Uterus (tissue), 2 donors: ENCODE measurements around the gene C3orf70.

ENCODE experiments used
- POLR2A ChIP-seq, 2 donors: fragments of 450-650 bp; IDR thresholded peaks; one replicate each; pipeline ENCODE4 v1.6.1; 2016; ENCODE audit warnings: antibody characterized with exemption in 2 of 2, mild to moderate bottlenecking in 1 of 2, moderate library complexity in 1 of 2
- TF ChIP-seq, protein P1 (sequence below), 4 experiments: fragments of 200-600 bp in 2 of 4; fragments of 450-650 bp in 2 of 4; sonication (generic) in 2 of 4; IDR thresholded peaks; one replicate each; pipeline ENCODE4 v1.5.1; 2016 to 2019; ENCODE audit warnings: antibody characterized with exemption in 4 of 4, mild to moderate bottlenecking in 2 of 4, moderate library complexity in 1 of 4

DNA sequence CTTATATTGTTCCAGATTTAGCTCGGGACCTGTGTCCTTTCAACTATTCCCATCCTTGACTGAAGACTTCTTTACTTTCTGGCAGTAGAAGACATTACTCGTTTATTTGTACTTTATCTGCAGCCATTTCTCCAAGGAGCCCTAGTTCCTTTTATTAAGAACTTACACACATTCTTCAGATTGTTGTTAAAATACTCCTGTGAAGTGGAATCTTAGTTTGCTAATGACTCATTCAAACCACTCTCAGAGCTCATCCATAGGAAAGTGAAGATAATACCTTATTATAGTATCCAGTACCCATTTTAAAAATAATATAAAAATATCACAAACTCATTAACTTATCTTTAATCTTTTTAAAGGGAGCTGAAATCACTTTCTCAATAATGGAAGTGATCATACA is 63.5 kb downstream of the C3orf70 start:
- TF ChIP-seq, protein P1, sequence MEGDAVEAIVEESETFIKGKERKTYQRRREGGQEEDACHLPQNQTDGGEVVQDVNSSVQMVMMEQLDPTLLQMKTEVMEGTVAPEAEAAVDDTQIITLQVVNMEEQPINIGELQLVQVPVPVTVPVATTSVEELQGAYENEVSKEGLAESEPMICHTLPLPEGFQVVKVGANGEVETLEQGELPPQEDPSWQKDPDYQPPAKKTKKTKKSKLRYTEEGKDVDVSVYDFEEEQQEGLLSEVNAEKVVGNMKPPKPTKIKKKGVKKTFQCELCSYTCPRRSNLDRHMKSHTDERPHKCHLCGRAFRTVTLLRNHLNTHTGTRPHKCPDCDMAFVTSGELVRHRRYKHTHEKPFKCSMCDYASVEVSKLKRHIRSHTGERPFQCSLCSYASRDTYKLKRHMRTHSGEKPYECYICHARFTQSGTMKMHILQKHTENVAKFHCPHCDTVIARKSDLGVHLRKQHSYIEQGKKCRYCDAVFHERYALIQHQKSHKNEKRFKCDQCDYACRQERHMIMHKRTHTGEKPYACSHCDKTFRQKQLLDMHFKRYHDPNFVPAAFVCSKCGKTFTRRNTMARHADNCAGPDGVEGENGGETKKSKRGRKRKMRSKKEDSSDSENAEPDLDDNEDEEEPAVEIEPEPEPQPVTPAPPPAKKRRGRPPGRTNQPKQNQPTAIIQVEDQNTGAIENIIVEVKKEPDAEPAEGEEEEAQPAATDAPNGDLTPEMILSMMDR (IDR thresholded peaks at IDR 0.05) = no peak
- no peak for TF ChIP-seq POLR2A (IDR thresholded peaks at IDR 0.05)
